ENCODE data around the gene IFFO2. TPM values are rescaled to one million over a fixed set of nuclear protein-coding genes. Genes with fewer than 3 reads are reported as not detected.

The IFFO2 gene
- total RNA-seq, 2 donors from 2014 or later = 4.6 to 6.4 TPM

DNA sequence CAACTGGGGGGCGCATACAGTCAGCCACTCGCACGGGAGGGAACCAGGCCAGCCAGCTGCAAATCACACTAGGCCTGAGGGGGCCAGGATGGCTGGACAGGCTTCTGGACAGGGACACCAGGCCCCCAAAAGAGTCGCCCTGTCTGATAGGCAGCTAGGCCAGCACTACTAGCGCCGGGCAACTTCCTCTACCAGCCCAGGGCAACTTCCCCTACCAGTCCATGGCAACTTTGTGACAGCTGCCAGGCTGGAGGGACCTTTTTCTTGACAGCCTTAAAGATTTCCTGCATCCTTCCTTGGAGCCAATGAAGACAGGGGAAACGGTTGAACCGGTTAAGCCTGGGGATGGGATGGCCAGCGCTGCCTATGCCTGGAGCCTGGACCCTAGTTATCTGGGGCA, 5.1 kb downstream of the IFFO2 start:
- no peak overlapping the region for H3K27ac ChIP-seq (ENCODE audit: low read depth, low read length)
- H3K4me1 ChIP-seq (ENCODE audit: control insufficient read depth, insufficient read depth, low read length) = peaks cover 28% of the 10 kb centered on the region
- peaks cover 19% of the 10 kb centered on the region for H3K27me3 Mint-ChIP-seq (ENCODE audit: insufficient read depth)
- H3K9me3 ChIP-seq (ENCODE audit: control insufficient read depth, low read length) = no peaks in the 10 kb centered on the region
- no peaks in the 10 kb centered on the region for H3K9me3 Mint-ChIP-seq
- H3K9ac ChIP-seq (ENCODE audit: extremely low read depth, low read length, poor library complexity, severe bottlenecking) = no peak overlapping the region
- H3K4me1 Mint-ChIP-seq = peaks cover 32% of the 10 kb centered on the region
- TF ChIP-seq, protein P1, sequence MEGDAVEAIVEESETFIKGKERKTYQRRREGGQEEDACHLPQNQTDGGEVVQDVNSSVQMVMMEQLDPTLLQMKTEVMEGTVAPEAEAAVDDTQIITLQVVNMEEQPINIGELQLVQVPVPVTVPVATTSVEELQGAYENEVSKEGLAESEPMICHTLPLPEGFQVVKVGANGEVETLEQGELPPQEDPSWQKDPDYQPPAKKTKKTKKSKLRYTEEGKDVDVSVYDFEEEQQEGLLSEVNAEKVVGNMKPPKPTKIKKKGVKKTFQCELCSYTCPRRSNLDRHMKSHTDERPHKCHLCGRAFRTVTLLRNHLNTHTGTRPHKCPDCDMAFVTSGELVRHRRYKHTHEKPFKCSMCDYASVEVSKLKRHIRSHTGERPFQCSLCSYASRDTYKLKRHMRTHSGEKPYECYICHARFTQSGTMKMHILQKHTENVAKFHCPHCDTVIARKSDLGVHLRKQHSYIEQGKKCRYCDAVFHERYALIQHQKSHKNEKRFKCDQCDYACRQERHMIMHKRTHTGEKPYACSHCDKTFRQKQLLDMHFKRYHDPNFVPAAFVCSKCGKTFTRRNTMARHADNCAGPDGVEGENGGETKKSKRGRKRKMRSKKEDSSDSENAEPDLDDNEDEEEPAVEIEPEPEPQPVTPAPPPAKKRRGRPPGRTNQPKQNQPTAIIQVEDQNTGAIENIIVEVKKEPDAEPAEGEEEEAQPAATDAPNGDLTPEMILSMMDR (conservative IDR thresholded peaks at IDR 0.05) = no peak
- no peaks in the 10 kb centered on the region for H3K36me3 Mint-ChIP-seq (ENCODE audit: low read depth)
- no peaks in the 10 kb centered on the region for H3K36me3 ChIP-seq (ENCODE audit: control insufficient read depth, insufficient read depth, low read length)
- no peak for DNase-seq
- 91 to 92% methylated on average over 8 to 9 of the region's 9 CpGs for WGBS, 2 experiments (ENCODE audit: insufficient coverage in 1 of 2, insufficient read length in 1 of 2)
- H3K4me3 Mint-ChIP-seq = no peak overlapping the region
- no peak overlapping the region for H3K4me3 ChIP-seq (ENCODE audit: low read length)
- no peak overlapping the region for H3K27ac Mint-ChIP-seq
- peaks cover 7% of the 10 kb centered on the region for H3K27me3 ChIP-seq (ENCODE audit: control insufficient read depth, insufficient read depth, low read length, poor library complexity, severe bottlenecking)

DNA sequence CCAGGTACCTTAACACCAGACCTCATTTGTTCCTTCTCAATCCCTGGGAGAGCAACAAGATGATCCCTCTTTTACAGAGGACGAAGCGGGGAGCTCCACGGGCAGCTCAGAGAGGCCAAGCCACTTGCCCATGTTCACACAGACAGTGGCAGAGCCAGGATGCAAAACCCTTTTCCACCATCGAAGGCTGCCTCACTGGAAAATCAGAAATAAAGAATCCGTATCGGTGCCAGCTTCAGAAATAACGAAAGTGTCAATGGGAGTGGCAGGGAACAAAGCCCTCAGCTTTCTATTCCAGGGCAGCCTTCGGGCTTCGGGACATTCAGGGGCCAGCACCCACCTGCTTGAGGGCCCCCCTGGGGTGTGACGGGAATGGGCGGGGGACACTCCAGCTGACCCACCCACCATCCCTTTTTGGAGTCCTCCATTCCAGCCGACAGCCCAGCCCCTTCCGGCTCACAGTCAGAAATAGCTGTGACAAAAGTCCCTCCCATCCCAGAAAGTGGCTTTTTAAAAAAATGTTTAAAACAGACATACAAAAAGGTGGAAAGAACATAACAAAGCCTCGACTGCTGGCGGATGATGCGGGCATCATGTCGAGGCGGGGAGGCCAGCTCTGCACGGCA, 6.0 kb downstream of the IFFO2 start:
- Histone ChIP-seq H3K9me3 (ENCODE audit: control insufficient read depth, low read length) (no peaks in the 10 kb centered on the region), H3K27me3 (ENCODE audit: control insufficient read depth, insufficient read depth, low read length, poor library complexity, severe bottlenecking) (peaks cover 7% of the 10 kb centered on the region), H3K4me3 (ENCODE audit: low read length) (no peak overlapping the region), H3K9ac (ENCODE audit: extremely low read depth, low read length, poor library complexity, severe bottlenecking) (peak overlapping the region; percentile 35), H3K4me1 (ENCODE audit: control insufficient read depth, insufficient read depth, low read length) (peaks cover 28% of the 10 kb centered on the region), H3K27ac (ENCODE audit: low read depth, low read length) (peak overlapping the region; percentile 90), H3K36me3 (ENCODE audit: control insufficient read depth, insufficient read depth, low read length) (no peaks in the 10 kb centered on the region)
- no peak for DNase-seq
- Mint-ChIP-seq H3K27ac (peak overlapping the region; percentile 92), H3K4me3 (peak overlapping the region; percentile 31), H3K27me3 (ENCODE audit: insufficient read depth) (peaks cover 19% of the 10 kb centered on the region), H3K9me3 (no peaks in the 10 kb centered on the region), H3K36me3 (ENCODE audit: low read depth) (no peaks in the 10 kb centered on the region), H3K4me1 (peaks cover 36% of the 10 kb centered on the region)
- TF ChIP-seq, protein P1 (conservative IDR thresholded peaks at IDR 0.05) = no peak
- WGBS, 2 experiments (ENCODE audit: insufficient coverage in 1 of 2, insufficient read length in 1 of 2) = 70 to 85% methylated on average over 10 to 19 of the region's 19 CpGs

DNA sequence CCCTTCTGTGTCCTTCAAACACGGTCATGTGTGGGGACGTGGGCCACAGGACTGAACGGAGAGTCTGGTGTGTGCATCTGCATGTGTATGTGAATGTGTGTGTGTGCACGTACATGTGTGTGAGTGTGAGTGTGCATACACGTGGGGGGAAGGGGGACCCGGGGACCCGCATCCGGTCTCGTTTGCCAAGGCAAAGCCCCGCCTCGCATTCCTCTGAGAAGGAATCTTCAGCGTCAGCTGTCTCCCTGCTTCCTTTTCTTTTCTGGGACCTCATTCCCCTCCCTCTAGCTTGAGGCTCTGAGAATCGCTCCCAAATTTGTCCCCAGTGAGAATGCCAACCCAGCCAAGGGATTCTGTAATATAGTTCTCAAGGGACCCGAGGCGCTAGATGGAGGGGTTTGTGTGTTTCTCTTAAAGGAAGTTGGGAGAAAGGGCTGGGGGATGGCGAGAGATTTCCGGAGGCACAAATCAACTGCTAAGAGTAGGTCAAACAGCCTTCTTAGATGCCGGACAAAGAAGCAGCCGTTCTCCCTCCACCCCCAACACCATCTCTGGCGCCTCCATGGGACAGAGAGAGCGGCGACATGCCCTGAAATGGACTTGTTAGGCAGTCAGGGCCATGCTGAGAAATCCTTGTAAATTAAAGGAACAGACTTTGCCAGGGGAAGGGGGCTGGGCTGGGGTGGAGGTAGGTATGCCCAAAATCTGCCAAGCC, 6.6 kb downstream of the IFFO2 start:
- H3K4me3 Mint-ChIP-seq = peak overlapping the region; percentile 31
- H3K4me1 Mint-ChIP-seq = peaks cover 39% of the 10 kb centered on the region
- H3K36me3 ChIP-seq (ENCODE audit: control insufficient read depth, insufficient read depth, low read length) = no peaks in the 10 kb centered on the region
- H3K27ac ChIP-seq (ENCODE audit: low read depth, low read length) = peak overlapping the region; percentile 90
- TF ChIP-seq, protein P1 (conservative IDR thresholded peaks at IDR 0.05) = peak; percentile 53
- peak overlapping the region; percentile 92 for H3K27ac Mint-ChIP-seq
- DNase-seq = peak; percentile 87
- no peaks in the 10 kb centered on the region for H3K9me3 Mint-ChIP-seq
- WGBS, 2 experiments (ENCODE audit: insufficient coverage in 1 of 2, insufficient read length in 1 of 2) = 32 to 35% methylated on average over 11 to 22 of the region's 22 CpGs
- peak overlapping the region; percentile 35 for H3K9ac ChIP-seq (ENCODE audit: extremely low read depth, low read length, poor library complexity, severe bottlenecking)
- peaks cover 2% of the 10 kb centered on the region for H3K27me3 ChIP-seq (ENCODE audit: control insufficient read depth, insufficient read depth, low read length, poor library complexity, severe bottlenecking)
- peaks cover 14% of the 10 kb centered on the region for H3K27me3 Mint-ChIP-seq (ENCODE audit: insufficient read depth)
- H3K36me3 Mint-ChIP-seq (ENCODE audit: low read depth) = no peaks in the 10 kb centered on the region
- H3K4me3 ChIP-seq (ENCODE audit: low read length) = no peak overlapping the region
- peaks cover 25% of the 10 kb centered on the region for H3K4me1 ChIP-seq (ENCODE audit: control insufficient read depth, insufficient read depth, low read length)
- no peaks in the 10 kb centered on the region for H3K9me3 ChIP-seq (ENCODE audit: control insufficient read depth, low read length)

All from endodermal cell (in vitro differentiated cells).